Nephron progenitor cell (in vitro differentiated cells): ENCODE measurements around the gene ZNF286A.
A peak's percentile ranks its signal among the peaks of the same experiment; 100 is the strongest.
"Not testable (repeated sequence)": the region's sequence is repeated elsewhere in the genome, so short reads cannot be mapped to it uniquely, and the experiment has no call there.

ENCODE experiments used
- DNase-seq: peaks from one replicate; pipeline ENCODE4 v3.0.0; 2021
- H3K27ac Mint-ChIP-seq: 2 replicates; pipeline ENCODE4 v1.8.0; 2021; ENCODE audit warnings: mild to moderate bottlenecking, moderate library complexity, mixed read lengths
- H3K27me3 Mint-ChIP-seq: 2 replicates; pipeline ENCODE4 v1.8.0; 2021; ENCODE audit warnings: mild to moderate bottlenecking, low read depth, mixed read lengths; ENCODE audit not compliant: poor library complexity
- H3K36me3 Mint-ChIP-seq: 2 replicates; pipeline ENCODE4 v1.8.0; 2021; ENCODE audit warnings: low read depth, mixed read lengths
- H3K4me1 Mint-ChIP-seq: 2 replicates; pipeline ENCODE4 v1.8.0; 2021; ENCODE audit warnings: mixed read lengths
- H3K4me3 Mint-ChIP-seq: 2 replicates; pipeline ENCODE4 v1.8.0; 2021; ENCODE audit warnings: mild to moderate bottlenecking, moderate library complexity, mixed read lengths
- H3K9me3 Mint-ChIP-seq: 2 replicates; pipeline ENCODE4 v1.8.0; 2021; ENCODE audit warnings: mild to moderate bottlenecking, moderate library complexity, mixed read lengths
- CTCF ChIP-seq: fragments of 200-600 bp; sonication (generic); IDR thresholded peaks from 2 replicates; pipeline ENCODE4 v1.5.0; 2021; ENCODE audit warnings: antibody characterized with exemption

The ZNF286A gene

DNA sequence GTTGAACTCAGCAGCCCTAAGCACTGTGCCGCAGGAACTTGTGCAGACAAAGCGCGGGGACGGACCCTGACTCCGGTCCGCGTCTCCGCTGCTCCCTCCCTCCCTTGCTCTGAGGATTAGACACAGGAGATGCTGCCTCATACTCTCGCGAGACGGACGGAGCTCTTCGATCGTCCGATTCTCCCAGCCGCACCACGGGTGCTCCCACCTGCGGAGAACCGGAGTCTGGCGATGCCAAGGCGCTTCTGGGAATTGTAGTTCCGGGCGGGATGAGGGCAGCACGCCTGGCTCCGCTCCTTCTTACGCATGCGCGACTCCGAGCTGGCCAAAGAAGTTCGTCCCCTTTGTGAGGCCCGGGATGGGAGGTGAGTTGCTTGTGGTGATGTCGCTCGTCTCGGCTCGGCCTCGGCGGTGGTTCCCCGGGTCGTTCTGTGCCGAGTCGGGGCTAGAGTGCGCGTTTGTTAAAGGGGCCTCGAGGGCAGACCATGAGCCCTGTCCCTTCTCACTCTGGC is at the start of gene ZNF286A:
TSS of gene ZNF286A (plus strand) at position 340 of the 512 bp plus-strand sequence. CDS start 578 bp downstream, outside the sequence.
- Mint-ChIP-seq H3K27ac (peak within 1 kb of the TSS; percentile 68), H3K36me3 (peaks cover 42% of the 10 kb centered on the region), H3K9me3 (peaks cover 46% of the 10 kb centered on the region), H3K4me3 (peak within 1 kb of the TSS; percentile 90), H3K4me1 (peaks cover 13% of the 10 kb centered on the region)
- not testable (repeated sequence) for H3K27me3 Mint-ChIP-seq
- peak; percentile 98 for DNase-seq

DNA sequence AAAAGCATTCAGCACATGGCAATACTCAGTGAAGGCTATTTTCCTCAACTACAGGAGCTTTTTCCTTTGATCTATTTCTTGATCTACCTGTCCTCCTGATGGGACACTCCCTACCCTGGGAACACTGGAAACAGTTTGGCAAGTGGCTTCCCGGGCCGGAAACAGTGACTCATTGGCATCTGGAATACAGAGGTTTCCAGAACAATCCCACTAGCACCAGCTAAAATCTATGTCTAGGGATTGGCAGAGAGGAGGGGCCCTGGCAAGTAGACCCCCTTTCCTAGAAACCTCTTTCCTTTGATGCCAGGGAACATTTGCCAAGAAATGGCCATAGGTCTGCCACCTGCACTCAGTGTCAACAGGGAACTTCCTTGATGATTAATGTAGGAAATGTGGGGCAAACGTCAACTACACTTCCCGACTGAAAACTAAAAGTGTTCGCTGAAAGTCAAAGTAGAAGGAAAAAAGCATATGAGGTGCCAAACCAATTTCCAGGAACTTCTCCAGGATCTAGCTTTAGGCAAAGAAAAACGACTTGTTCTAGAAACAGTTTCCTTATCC is 49.6 kb upstream of the ZNF286A start:
- no peak for TF ChIP-seq CTCF
- H3K4me3 Mint-ChIP-seq: no peak overlapping the region
- peaks cover 86% of the 10 kb centered on the region for H3K4me1 Mint-ChIP-seq
- no peak overlapping the region for H3K27ac Mint-ChIP-seq
- peaks cover 3% of the 10 kb centered on the region for H3K27me3 Mint-ChIP-seq
- H3K36me3 Mint-ChIP-seq: peaks cover 23% of the 10 kb centered on the region
- no peak for DNase-seq
- H3K9me3 Mint-ChIP-seq: no peaks in the 10 kb centered on the region

- H3K27me3 Mint-ChIP-seq: peaks cover 3% of the 10 kb centered on the region
- no peak for DNase-seq
- H3K36me3 Mint-ChIP-seq: peaks cover 19% of the 10 kb centered on the region
- no peak for TF ChIP-seq CTCF
- H3K9me3 Mint-ChIP-seq: no peaks in the 10 kb centered on the region
- peak overlapping the region; percentile 92 for H3K27ac Mint-ChIP-seq
- H3K4me3 Mint-ChIP-seq: peak overlapping the region; percentile 69
- H3K4me1 Mint-ChIP-seq: peaks cover 86% of the 10 kb centered on the region
Observed at GRCh38 chr17:15650741-15651582, 48.6 kb upstream of the ZNF286A start.

GRCh38 chr17:15651583-15652110 is 47.9 kb upstream of the ZNF286A start:
- peak overlapping the region; percentile 69 for H3K4me3 Mint-ChIP-seq
- peaks cover 88% of the 10 kb centered on the region for H3K4me1 Mint-ChIP-seq
- H3K27me3 Mint-ChIP-seq: peaks cover 3% of the 10 kb centered on the region
- H3K27ac Mint-ChIP-seq: peak overlapping the region; percentile 92
- H3K36me3 Mint-ChIP-seq: peaks cover 26% of the 10 kb centered on the region
- no peaks in the 10 kb centered on the region for H3K9me3 Mint-ChIP-seq
- no peak for TF ChIP-seq CTCF
- peak; percentile 35 for DNase-seq

GRCh38 chr17:15652960-15653359 is 46.6 kb upstream of the ZNF286A start:
- no peak for TF ChIP-seq CTCF
- Mint-ChIP-seq H3K27ac (no peak overlapping the region), H3K4me3 (no peak overlapping the region), H3K36me3 (peaks cover 35% of the 10 kb centered on the region), H3K9me3 (no peaks in the 10 kb centered on the region), H3K4me1 (peaks cover 86% of the 10 kb centered on the region), H3K27me3 (peaks cover 3% of the 10 kb centered on the region)
- no peak for DNase-seq

- peaks cover 73% of the 10 kb centered on the region for H3K4me1 Mint-ChIP-seq
Observed at GRCh38 chr17:15654401-15654800, 45.2 kb upstream of the ZNF286A start.

More at GRCh38 chr17:15654401-15654800, 45.2 kb upstream of the ZNF286A start:
- H3K27me3 Mint-ChIP-seq, H3K4me3 Mint-ChIP-seq, DNase-seq, H3K9me3 Mint-ChIP-seq: not testable (repeated sequence)
- Mint-ChIP-seq H3K27ac (peak overlapping the region; percentile 86), H3K36me3 (peaks cover 39% of the 10 kb centered on the region)
